EH (cell line): Measurements from ENCODE around the gene ID1.
"Not testable (repeated sequence)": the region's sequence is repeated elsewhere in the genome, so short reads cannot be mapped to it uniquely, and the experiment has no call there.

Experiments
- DNase-seq: peaks from one replicate; pipeline ENCODE4 v3.0.0-alpha.2; 2015; ENCODE audit warnings: low read depth

Gene ID1

GRCh38 chr20:31573555-31574321 lies 31.4 kb upstream of the ID1 start:
- no peak for DNase-seq

GRCh38 chr20:31574986-31575385 lies 30.1 kb upstream of the ID1 start:
- not testable (repeated sequence) for DNase-seq

DNA sequence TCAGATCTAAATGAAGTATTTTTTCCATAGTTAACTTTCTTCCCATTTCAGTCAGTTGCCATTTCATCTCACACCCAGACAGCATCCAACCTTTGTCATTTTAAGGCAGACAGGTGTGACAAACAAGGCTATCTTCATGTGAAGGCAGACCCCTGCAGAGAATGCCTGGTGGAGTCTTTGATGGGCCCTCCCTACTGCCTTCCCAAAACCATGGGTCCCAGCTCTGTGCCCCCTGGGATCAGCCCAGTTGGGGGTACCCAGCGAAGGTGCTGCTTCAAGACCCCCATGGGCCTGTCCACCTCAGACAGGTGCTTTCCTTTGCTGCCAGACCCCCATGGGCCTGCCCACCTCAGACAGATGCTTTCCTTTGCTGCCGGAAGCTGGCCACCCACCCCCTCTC lies 28.3 kb upstream of the ID1 start:
- no peak for DNase-seq

GRCh38 chr20:31577194-31577593 lies 27.9 kb upstream of the ID1 start:
- no peak for DNase-seq

DNA sequence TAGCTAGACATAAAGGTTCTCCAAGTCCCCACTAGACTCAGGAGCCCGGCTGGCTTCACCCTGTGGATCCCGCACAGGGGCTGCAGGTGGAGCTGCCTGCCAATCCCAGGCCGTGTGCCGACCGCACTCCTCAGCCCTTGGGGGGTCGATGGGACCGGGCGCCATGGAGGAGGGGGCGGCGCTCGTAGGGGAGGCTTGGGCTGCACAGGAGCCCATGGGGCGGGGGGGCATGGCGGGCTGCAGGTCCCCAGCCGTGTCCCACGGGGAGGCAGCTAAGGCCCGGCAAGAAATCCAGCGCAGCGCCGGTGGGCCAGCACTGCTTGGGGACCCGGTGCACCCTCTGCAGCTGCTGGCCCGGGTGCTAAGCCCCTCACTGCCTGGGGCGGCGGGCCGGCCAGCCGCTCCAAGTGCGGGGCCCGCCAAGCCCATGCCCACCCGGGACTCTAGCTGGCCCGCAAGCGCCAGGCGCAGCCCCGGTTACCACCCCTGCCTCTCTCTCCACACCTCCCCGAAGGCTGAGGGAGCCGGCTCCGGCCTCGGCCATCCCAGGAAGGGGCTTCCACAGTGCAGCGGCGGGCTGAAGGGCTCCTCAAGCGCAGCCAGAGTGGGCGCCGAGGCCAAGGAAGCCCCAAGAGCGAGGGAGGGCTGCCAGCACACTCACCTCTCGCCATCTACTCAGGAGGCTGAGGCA lies 26.5 kb upstream of the ID1 start:
- no peak for DNase-seq

GRCh38 chr20:31579245-31579644 lies 25.8 kb upstream of the ID1 start:
- DNase-seq: no peak

DNA sequence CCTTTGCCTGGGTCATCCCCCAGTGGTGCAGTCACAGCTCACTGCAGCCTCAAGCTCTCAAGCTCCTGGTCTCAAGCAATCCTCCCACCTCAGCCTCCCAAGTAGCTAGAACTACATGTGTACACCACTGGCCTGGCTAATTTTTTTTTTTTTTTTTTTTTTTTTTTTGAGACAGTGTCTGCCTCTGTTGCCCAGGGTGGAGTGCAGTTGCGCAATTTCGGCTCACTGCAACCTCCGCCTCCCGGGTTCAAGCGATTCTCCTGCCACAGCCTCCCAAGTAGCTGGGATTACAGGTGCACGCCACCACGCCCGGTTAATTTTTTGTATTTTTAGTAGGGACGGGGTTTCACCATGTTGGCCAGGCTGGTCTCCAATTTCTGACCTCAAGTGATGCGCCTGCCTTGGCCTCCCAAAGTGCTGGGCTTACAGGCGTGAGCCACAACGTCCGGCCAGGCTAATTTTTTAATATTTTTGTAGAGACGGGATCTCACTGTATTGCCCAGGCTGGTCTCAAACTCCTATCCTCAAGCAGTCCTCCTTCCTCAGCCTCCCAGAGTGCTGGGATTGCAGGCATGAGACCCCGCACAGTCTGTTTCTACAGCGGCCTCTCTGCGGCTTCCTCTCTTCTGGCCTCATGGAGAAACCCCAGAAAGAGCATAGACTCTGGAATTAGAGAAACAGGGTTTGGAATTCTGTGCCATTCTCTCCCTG lies 25.0 kb upstream of the ID1 start:
- DNase-seq: not testable (repeated sequence)

- DNase-seq: no peak
Measured at GRCh38 chr20:31580706-31581105, 24.4 kb upstream of the ID1 start.

GRCh38 chr20:31581391-31581790 lies 23.7 kb upstream of the ID1 start:
- no peak for DNase-seq

DNA sequence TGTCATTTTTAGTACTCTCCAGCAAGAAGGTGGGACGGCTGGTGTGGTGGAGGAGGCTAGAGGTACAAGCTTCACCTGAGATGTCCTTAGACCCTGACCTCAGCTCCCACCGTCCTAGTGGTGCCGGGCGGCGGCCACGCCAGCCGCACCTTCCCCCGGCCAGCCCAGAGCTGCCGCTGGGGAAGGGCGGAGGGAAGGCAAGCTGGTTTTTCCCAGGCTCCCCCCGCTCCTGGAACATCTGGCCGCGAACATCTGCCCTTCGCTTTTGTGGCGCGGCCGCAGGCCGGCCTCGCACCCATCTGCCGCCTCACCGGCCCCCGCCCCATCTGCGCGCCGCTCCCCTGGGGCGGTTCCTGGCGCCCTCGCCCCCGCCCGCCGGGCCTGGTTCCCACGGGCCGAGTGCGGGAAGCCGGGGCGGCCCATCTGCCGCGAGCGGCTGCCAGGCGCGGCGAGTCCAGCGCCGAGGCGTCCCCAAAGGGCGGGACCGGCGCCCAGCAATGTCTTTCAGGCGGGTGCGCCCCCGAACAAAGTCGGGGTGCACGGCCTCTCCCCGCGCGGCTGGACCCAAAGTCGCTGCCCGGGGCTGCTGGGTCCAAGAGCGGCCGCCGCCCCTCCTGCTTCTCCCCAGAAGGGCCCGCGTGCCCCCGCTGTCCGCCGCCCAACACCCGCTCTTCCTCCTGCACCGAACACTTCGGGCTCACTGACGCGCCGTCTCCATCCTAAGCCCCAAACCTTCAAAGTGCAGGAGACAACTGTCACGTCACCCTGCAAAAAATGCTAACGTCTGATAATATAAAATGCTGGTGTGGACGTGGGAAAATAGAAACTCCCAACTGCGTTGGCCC lies 17.3 kb upstream of the ID1 start:
- peak; percentile 57 for DNase-seq

DNA sequence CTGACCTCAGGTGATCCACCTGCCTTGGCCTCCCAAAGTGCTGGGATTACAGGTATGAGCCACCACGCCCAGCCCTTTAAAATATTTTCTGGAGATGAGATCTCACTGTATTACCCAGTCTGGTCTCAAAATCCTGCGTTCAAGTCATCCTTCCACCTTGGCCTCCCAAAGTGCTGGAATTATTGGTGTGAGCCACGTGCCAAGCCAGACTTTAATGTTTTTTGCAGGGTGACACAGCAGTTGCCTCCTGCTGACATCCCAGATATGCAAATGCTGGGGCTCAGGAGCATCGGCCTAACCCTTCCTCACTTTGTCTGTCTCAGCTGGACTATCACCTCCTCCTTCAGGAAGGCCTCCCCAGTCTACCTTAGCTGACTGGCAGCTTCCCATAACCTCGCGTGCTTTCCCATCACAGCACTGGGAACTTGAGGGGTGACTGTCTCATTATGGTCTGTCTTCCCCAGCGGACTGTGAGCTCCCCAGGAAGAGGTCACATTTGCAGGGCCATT lies 14.3 kb upstream of the ID1 start:
- no peak for DNase-seq

DNA sequence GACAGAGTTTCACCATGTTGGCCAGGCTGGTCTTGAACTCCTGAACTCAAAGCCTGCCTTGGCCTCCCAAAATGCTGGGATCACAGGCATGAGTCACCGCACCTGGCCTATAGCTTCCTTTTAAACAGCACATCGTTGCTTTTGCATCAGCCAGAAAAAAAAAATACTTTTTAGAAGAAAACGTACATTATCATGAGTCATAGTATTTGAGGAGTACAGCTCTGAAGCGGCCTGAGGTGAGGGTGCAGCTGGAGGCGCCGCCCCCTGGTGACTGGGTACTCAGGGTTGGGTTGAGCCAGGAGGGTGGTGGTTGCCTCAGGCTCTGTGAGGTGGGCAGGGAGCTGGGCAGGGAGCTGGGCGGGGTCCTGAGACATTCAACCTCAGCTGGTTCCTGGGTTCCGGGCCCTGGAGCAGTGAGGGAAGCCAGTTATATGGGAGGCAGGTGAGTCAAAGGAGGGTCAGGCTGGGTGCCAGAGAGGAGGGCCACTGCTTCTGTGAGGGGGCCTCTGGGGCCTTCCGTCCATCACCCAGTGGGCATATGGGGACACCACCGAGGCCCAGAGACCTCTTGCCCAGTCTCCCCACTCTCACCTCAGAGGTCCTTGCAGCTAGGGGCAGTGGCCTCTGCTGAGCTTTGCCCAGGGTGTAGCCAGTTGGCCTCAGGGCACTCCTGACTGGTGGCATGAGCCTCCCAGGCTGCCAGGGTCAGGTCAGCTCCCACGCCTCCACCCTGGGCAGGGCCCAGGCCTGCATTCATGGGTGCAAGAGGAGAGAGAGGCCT lies 11.7 kb upstream of the ID1 start:
- DNase-seq: peak; percentile 88

DNA sequence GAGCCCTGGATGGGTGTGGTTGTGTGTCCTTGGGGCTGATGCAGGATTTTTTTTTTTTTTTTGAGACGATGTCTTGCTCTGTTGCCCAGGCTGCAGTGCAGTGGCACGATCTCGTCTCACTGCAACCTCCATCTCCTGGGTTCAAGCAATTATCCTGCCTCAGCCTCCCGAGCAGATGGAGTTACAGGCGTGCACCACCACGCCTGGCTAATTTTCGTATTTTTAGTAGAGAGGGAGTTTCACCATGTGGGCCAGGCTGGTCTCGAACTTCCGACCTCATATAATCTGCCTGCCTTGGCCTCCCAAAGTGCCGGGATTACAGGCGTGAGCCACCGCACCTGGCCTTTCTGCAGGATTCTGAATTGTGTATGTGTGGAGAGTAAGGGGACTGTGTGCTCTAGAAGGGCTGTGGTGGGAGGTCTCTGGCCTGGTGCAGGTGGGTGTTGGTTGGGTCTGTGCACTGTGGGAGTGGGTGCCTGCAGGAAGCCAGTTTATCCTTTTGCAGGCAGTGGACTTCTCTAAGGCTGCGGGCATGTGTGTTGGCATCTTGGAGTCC lies 11.0 kb upstream of the ID1 start:
- DNase-seq: no peak

- DNase-seq: no peak
Measured at GRCh38 chr20:31594558-31595379, 10.3 kb upstream of the ID1 start.

DNA sequence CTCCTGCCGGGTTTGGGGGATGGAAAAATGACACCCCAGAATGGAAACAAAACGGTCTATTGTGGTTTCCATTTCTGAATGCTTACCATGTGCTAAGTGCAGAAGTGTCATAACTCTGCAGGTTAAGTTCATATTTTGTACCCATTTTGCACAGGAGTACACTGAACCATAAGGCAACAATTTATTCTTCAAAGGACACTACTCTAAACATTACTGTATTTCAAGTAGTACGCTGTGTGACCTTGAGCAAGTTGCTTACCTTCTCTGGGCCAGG lies 9.8 kb upstream of the ID1 start:
- no peak for DNase-seq

DNA sequence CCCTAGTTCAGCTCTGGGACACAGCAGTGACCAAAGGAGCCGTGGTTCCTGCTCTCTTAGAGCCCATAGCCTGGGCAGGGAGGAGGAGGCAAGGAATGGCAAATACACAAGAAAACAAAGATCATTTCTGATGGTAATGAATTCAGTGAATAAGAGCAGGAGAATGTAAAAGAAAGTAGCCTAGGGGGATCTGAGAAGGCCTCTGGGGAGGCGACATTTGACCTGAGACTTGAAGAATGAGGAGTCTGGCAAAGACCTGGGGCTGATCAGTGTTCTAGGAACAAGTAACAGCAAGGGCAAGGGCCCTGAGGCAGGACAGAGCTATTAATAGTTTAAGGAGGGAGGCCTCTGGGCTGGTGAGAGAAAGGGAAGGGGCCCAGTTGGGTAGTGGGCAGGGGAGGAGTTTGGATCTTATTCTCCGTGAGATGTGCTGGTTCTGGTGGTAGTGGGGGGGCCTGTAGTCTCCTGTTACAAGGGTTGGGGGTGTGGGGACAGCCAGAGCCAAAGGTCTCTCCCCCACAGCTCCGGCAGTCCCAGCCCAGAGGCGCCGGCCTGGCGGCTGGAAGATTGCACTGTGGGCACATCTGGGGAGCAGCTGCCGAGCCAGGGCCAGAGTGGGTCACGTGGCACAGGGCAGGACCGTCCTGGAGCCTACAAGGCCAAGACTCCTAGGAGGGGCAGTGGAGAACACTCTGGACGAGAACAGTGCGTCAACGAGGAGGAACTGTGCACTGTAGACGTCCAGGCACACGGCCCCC lies 9.3 kb upstream of the ID1 start:
- DNase-seq: peak; percentile 98

GRCh38 chr20:31596412-31596715 lies 8.7 kb upstream of the ID1 start:
- DNase-seq: not testable (repeated sequence)

GRCh38 chr20:31596831-31597480 lies 8.1 kb upstream of the ID1 start:
- DNase-seq: no peak

DNA sequence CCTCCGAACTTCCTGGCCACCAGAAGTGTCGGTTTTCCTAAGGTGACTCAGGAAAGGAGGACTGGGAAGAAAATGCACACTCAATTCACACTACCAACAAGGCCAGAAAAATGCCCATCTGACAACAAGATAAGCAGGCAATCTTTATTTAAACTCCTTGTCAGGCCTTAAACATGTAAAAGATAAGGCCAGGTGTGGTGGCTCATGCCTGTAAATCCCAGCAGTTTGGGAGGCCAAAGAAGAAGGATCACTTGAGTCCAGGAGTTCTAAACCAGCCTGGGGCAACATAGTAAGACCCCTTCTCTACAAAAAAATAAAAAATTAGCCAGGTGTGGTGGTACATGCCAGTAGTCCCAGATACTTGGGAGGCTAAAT lies 7.6 kb upstream of the ID1 start:
- no peak for DNase-seq
